OCI-LY1 (cell line): ENCODE results near the gene SLC3A2.

Source experiments
- H2AFZ ChIP-seq: fragments of 200-600 bp; sonication (generic), shearing (Covaris generic); 2 replicates; pipeline ENCODE4 v1.6.0; 2014; ENCODE audit warnings: antibody characterized with exemption, mild to moderate bottlenecking, low read length
- H3F3A ChIP-seq: fragments of 200-600 bp; sonication (generic), shearing (Covaris generic); 2 replicates; pipeline ENCODE4 v1.6.0; 2014; ENCODE audit warnings: mild to moderate bottlenecking, antibody characterized with exemption, low read length, moderate library complexity; ENCODE audit not compliant: insufficient read depth
- H3K27ac ChIP-seq: fragments of 200-600 bp; sonication (generic); 2 replicates; pipeline ENCODE4 v1.5.1; 2014; ENCODE audit warnings: low read length, mixed run types, mild to moderate bottlenecking, low read depth; ENCODE audit not compliant: poor library complexity, severe bottlenecking
- H3K27me3 ChIP-seq: fragments of 200-600 bp; sonication (generic); 2 replicates; pipeline ENCODE4 v1.6.0; 2014; ENCODE audit warnings: antibody characterized with exemption, mild to moderate bottlenecking, low read length, moderate library complexity; ENCODE audit not compliant: insufficient read depth
- H3K36me3 ChIP-seq: fragments of 200-600 bp; sonication (generic); 2 replicates; pipeline ENCODE4 v1.6.1; 2014; ENCODE audit warnings: mild to moderate bottlenecking, antibody characterized with exemption, low read length, moderate library complexity, mixed read lengths; ENCODE audit not compliant: insufficient read depth
- H3K4me1 ChIP-seq: fragments of 200-600 bp; sonication (generic); 2 replicates; pipeline ENCODE4 v1.5.1; 2014; ENCODE audit warnings: mild to moderate bottlenecking, low read length, moderate library complexity; ENCODE audit not compliant: insufficient read depth, severe bottlenecking
- H3K4me2 ChIP-seq: fragments of 200-600 bp; sonication (generic), shearing (Covaris generic); 2 replicates; pipeline ENCODE4 v1.6.1; 2014; ENCODE audit warnings: low read length
- H3K4me3 ChIP-seq: fragments of 200-600 bp; sonication (generic); 2 replicates; pipeline ENCODE4 v1.5.1; 2014; ENCODE audit warnings: low read length, low read depth, mild to moderate bottlenecking, mixed read lengths; ENCODE audit not compliant: poor library complexity, severe bottlenecking
- H3K79me2 ChIP-seq: fragments of 200-600 bp; shearing (Covaris generic); 2 replicates; pipeline ENCODE4 v1.6.1; 2016; ENCODE audit warnings: mixed run types, low read length, mixed read lengths; ENCODE audit not compliant: insufficient read depth
- H3K9ac ChIP-seq: fragments of 200-600 bp; sonication (generic), shearing (Covaris generic); 2 replicates; pipeline ENCODE4 v1.6.1; 2014; ENCODE audit warnings: mild to moderate bottlenecking, low read length, mixed read lengths
- H3K9me2 ChIP-seq: fragments of 200-600 bp; sonication (generic), shearing (Covaris generic); 2 replicates; pipeline ENCODE4 v1.6.1; 2014; ENCODE audit warnings: low read depth, mild to moderate bottlenecking, low read length, mixed read lengths
- H3K9me3 ChIP-seq: fragments of 200-600 bp; shearing (Covaris generic); 2 replicates; pipeline ENCODE4 v1.6.1; 2014; ENCODE audit warnings: low read length, mixed read lengths
- H4K20me1 ChIP-seq: fragments of 200-600 bp; sonication (generic), shearing (Covaris generic); 2 replicates; pipeline ENCODE4 v1.6.0; 2016; ENCODE audit warnings: mild to moderate bottlenecking, low read length; ENCODE audit not compliant: insufficient read depth
- EZH2 ChIP-seq: fragments of 200-600 bp; sonication (generic), shearing (Covaris generic); IDR thresholded peaks from 2 replicates; pipeline ENCODE4 v1.8.0; 2017; ENCODE audit warnings: borderline replicate concordance, mixed run types, mild to moderate bottlenecking, antibody characterized with exemption, low read length, moderate library complexity, mixed read lengths
- TF ChIP-seq, protein P1 (sequence below): fragments of 200-600 bp; sonication (generic), shearing (Covaris generic); IDR thresholded peaks from 2 replicates; pipeline ENCODE4 v1.5.1; 2017; ENCODE audit warnings: mild to moderate bottlenecking, antibody characterized with exemption, low read length, moderate library complexity, mixed read lengths

SLC3A2 gene

GRCh38 chr11:62911137-62912130, 30.7 kb downstream of the SLC3A2 start:
- no peak overlapping the region for H2AFZ ChIP-seq
- no peak overlapping the region for H3K4me3 ChIP-seq
- no peaks in the 10 kb centered on the region for H3K9me3 ChIP-seq
- H3K4me2 ChIP-seq: no peak overlapping the region
- no peak for TF ChIP-seq EZH2
- TF ChIP-seq, protein P1, sequence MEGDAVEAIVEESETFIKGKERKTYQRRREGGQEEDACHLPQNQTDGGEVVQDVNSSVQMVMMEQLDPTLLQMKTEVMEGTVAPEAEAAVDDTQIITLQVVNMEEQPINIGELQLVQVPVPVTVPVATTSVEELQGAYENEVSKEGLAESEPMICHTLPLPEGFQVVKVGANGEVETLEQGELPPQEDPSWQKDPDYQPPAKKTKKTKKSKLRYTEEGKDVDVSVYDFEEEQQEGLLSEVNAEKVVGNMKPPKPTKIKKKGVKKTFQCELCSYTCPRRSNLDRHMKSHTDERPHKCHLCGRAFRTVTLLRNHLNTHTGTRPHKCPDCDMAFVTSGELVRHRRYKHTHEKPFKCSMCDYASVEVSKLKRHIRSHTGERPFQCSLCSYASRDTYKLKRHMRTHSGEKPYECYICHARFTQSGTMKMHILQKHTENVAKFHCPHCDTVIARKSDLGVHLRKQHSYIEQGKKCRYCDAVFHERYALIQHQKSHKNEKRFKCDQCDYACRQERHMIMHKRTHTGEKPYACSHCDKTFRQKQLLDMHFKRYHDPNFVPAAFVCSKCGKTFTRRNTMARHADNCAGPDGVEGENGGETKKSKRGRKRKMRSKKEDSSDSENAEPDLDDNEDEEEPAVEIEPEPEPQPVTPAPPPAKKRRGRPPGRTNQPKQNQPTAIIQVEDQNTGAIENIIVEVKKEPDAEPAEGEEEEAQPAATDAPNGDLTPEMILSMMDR: no peak
- no peaks in the 10 kb centered on the region for H3K9me2 ChIP-seq
- H3F3A ChIP-seq: no peaks in the 10 kb centered on the region
- no peak overlapping the region for H3K27ac ChIP-seq
- no peaks in the 10 kb centered on the region for H3K79me2 ChIP-seq
- no peaks in the 10 kb centered on the region for H3K36me3 ChIP-seq
- H3K27me3 ChIP-seq: 0 out of 2 replicates have a peak, but pooled peaks cover 2% of the 10 kb centered on the region
- H3K9ac ChIP-seq: no peak overlapping the region
- H4K20me1 ChIP-seq: no peaks in the 10 kb centered on the region
- no peaks in the 10 kb centered on the region for H3K4me1 ChIP-seq

GRCh38 chr11:62912268-62912667, 31.6 kb downstream of the SLC3A2 start:
- Histone ChIP-seq H2AFZ (no peak overlapping the region), H3K9me2 (no peaks in the 10 kb centered on the region), H3F3A (no peaks in the 10 kb centered on the region), H3K4me1 (no peaks in the 10 kb centered on the region), H3K4me2 (no peak overlapping the region), H3K9ac (no peak overlapping the region), H3K79me2 (no peaks in the 10 kb centered on the region), H3K27ac (no peak overlapping the region), H3K9me3 (no peaks in the 10 kb centered on the region), H3K4me3 (no peak overlapping the region), H4K20me1 (no peaks in the 10 kb centered on the region), H3K36me3 (no peaks in the 10 kb centered on the region), H3K27me3 (no peaks in the 10 kb centered on the region)
- TF ChIP-seq, protein P1: no peak
- no peak for TF ChIP-seq EZH2

- no peak overlapping the region for H3K9ac ChIP-seq
Measured at GRCh38 chr11:62914416-62914815, 33.7 kb downstream of the SLC3A2 start.

More at GRCh38 chr11:62914416-62914815, 33.7 kb downstream of the SLC3A2 start:
- H3K27me3 ChIP-seq: no peaks in the 10 kb centered on the region
- no peaks in the 10 kb centered on the region for H3K79me2 ChIP-seq
- H3K9me3 ChIP-seq: no peaks in the 10 kb centered on the region
- no peak overlapping the region for H2AFZ ChIP-seq
- H3K36me3 ChIP-seq: no peaks in the 10 kb centered on the region
- no peaks in the 10 kb centered on the region for H3F3A ChIP-seq
- no peaks in the 10 kb centered on the region for H3K4me1 ChIP-seq
- TF ChIP-seq, protein P1: no peak
- no peak for TF ChIP-seq EZH2
- H3K9me2 ChIP-seq: no peaks in the 10 kb centered on the region
- H3K27ac ChIP-seq: no peak overlapping the region
- no peaks in the 10 kb centered on the region for H4K20me1 ChIP-seq
- H3K4me3 ChIP-seq: no peak overlapping the region
- H3K4me2 ChIP-seq: no peak overlapping the region
